Glutamatergic neuron (in vitro differentiated cells): Measurements from ENCODE around the gene MS4A8. TPM values are rescaled to one million over a fixed set of nuclear protein-coding genes. Genes with fewer than 3 reads are reported as not detected.
"Not testable (repeated sequence)": the region's sequence is repeated elsewhere in the genome, so short reads cannot be mapped to it uniquely, and the experiment has no call there.

Source experiments
- DNase-seq: peaks from one replicate; pipeline ENCODE4 v3.0.0; 2022
- H3K27ac Mint-ChIP-seq: one replicate; pipeline ENCODE4 v1.8.0; 2020; ENCODE audit warnings: mild to moderate bottlenecking, mixed read lengths, inconsistent platforms; ENCODE audit not compliant: unreplicated experiment
- H3K27me3 Mint-ChIP-seq: one replicate; pipeline ENCODE4 v1.8.0; 2020; ENCODE audit warnings: mild to moderate bottlenecking, moderate library complexity, mixed read lengths, inconsistent platforms; ENCODE audit not compliant: unreplicated experiment
- H3K36me3 Mint-ChIP-seq: one replicate; pipeline ENCODE4 v1.8.0; 2020; ENCODE audit warnings: mild to moderate bottlenecking, mixed read lengths, inconsistent platforms; ENCODE audit not compliant: unreplicated experiment
- H3K4me1 Mint-ChIP-seq: one replicate; pipeline ENCODE4 v1.8.0; 2020; ENCODE audit warnings: mild to moderate bottlenecking, low read depth, mixed read lengths, inconsistent platforms; ENCODE audit not compliant: unreplicated experiment
- H3K4me3 Mint-ChIP-seq: one replicate; pipeline ENCODE4 v1.8.0; 2020; ENCODE audit warnings: mild to moderate bottlenecking, mixed read lengths, inconsistent platforms; ENCODE audit not compliant: unreplicated experiment
- H3K9me3 Mint-ChIP-seq: one replicate; pipeline ENCODE4 v1.8.0; 2020; ENCODE audit warnings: mild to moderate bottlenecking, moderate library complexity, mixed read lengths, inconsistent platforms; ENCODE audit not compliant: unreplicated experiment
- total RNA-seq: library from RNA; stranded (reverse); fragmentation: NEBNext Ultra II Directional; extraction: Animal tissue kit (Norgen Biotek cat#: 25700); gene quantifications from one replicate; pipeline ENCODE4 v1.2.1, GENCODE V29; 2021; ENCODE audit not compliant: unreplicated experiment
- TF ChIP-seq, protein P1 (sequence below): fragments of 200-600 bp; sonication (generic); IDR thresholded peaks from one replicate; pipeline ENCODE4 v1.5.0; 2021; ENCODE audit not compliant: partially characterized antibody, unreplicated experiment

The MS4A8 gene
- total RNA-seq, 1 donor from 2014 or later, result not detected

DNA sequence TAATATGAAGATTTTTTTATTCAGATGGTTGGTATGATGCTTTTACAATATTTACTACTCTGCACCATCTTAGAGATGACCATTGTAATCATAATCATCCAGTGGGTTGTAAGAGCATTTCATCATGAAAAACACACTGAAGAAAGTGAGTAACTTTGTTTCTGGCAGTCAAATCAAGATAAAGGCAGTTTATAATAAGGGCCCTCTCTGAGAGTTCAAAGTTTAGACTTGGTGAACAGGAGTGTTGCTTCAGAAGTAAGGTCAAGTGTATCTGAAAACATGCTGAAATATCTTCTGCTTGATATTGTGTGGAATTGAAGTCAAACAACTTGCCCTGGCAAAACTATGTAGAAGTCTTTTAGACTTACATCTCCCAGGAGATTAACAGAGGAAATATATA is 19.5 kb upstream of the MS4A8 start:
- peaks cover 16% of the 10 kb centered on the region for H3K9me3 Mint-ChIP-seq

DNA sequence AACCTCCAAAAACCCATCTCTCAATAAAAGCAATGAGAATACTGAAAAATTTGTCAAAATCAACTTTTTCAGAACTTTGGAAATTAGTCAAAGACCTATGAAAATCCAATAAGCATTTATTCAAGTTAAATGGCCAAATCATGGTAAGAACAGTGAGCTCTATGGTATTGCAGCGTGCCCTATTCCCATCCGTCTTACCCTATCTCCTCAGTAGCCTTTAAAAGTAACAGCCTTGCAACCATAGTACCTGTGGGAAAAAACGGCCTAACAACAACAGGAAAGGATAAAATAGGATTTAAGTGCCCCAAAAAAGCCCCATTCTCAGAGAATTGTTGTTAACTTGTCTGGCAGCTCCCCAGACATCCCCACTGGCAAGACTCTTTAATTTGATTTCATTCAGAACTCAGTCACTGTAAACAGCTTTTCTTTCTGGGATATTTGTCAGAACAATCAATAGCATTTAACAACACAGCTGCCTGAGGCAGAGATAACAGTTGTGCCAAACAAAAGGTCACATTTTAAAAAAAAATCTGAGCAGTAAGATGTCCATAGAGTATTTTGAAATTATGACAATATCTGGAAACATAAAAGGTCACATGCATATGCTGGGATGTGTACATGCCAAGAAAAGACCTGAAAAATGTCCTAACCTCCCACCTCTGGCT is 18.8 kb upstream of the MS4A8 start:
- Mint-ChIP-seq H3K36me3 (peaks cover 14% of the 10 kb centered on the region), H3K9me3 (peaks cover 16% of the 10 kb centered on the region), H3K27me3 (no peaks in the 10 kb centered on the region), H3K4me3 (no peak overlapping the region), H3K4me1 (no peaks in the 10 kb centered on the region), H3K27ac (no peak overlapping the region)
- TF ChIP-seq, protein P1, sequence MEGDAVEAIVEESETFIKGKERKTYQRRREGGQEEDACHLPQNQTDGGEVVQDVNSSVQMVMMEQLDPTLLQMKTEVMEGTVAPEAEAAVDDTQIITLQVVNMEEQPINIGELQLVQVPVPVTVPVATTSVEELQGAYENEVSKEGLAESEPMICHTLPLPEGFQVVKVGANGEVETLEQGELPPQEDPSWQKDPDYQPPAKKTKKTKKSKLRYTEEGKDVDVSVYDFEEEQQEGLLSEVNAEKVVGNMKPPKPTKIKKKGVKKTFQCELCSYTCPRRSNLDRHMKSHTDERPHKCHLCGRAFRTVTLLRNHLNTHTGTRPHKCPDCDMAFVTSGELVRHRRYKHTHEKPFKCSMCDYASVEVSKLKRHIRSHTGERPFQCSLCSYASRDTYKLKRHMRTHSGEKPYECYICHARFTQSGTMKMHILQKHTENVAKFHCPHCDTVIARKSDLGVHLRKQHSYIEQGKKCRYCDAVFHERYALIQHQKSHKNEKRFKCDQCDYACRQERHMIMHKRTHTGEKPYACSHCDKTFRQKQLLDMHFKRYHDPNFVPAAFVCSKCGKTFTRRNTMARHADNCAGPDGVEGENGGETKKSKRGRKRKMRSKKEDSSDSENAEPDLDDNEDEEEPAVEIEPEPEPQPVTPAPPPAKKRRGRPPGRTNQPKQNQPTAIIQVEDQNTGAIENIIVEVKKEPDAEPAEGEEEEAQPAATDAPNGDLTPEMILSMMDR, result no peak
- no peak for DNase-seq

More for the DNA sequence above, 19.5 kb upstream of the MS4A8 start:
- Mint-ChIP-seq H3K27ac (no peak overlapping the region), H3K27me3 (no peaks in the 10 kb centered on the region), H3K4me1 (no peaks in the 10 kb centered on the region), H3K4me3 (no peak overlapping the region), H3K36me3 (peaks cover 14% of the 10 kb centered on the region)
- DNase-seq, result no peak
- TF ChIP-seq, protein P1, result no peak

DNA sequence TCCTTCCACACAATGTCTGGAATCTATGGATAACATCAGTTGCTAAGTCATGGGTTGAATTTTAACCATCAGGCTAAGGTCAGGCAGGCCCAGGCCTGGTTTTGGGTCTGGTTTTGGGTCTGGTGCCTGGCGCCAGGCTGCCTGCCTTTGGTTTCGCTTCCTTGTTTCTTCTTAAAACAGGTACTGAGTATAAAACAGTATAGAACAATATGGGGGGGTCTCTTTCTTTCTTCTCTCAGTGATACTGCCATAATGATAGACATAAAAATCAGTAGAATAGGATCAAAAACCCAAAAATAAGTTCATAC is 14.9 kb upstream of the MS4A8 start:
- not testable (repeated sequence) for DNase-seq, H3K4me1 Mint-ChIP-seq, H3K36me3 Mint-ChIP-seq, H3K4me3 Mint-ChIP-seq, H3K27me3 Mint-ChIP-seq, H3K9me3 Mint-ChIP-seq, H3K27ac Mint-ChIP-seq

DNA sequence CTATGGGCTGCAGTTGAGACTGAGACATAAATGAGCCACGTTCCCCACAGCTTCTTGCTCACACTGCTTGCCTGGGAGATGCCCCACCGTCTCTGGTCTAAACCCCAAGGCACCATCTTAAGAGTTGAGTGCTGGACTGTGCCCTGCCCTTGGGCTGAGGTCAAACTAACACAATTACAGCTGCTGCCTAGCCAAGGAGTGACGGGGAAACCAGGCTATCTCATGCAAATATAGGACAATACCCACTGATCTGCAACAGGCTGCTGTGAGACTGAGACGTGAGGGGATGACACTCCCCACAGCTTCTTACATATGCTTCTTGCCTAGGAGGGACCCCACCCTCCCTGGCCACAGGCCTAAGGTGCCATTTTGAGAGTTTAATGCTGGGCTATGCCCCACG is 7.8 kb upstream of the MS4A8 start:
- Mint-ChIP-seq H3K36me3 (no peaks in the 10 kb centered on the region), H3K4me3 (no peak overlapping the region), H3K27me3 (peaks cover 6% of the 10 kb centered on the region), H3K9me3 (peaks cover 4% of the 10 kb centered on the region), H3K27ac (no peak overlapping the region), H3K4me1 (no peaks in the 10 kb centered on the region)
- TF ChIP-seq, protein P1, result no peak
- no peak for DNase-seq

DNA sequence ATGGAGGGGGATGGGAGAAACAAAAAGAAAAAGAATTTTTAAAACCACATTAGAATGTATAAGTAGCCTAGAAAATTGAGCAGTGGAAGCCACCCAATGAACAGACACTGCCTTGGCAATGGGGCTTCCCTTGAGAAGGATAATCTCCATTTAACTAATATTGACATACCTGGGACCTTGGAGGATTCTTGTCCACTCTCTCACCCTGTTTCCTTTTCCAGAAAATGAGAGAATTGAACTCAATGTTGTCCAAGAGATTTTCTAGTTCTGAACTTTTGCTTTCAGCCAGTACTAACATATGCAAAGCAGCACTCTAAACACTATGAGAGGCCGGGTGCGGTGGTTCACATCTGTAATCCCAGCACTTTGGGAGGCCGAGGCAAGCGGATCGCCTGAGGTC is 524 bp downstream of the MS4A8 start:
- H3K27ac Mint-ChIP-seq, result no peak overlapping the region
- no peaks in the 10 kb centered on the region for H3K9me3 Mint-ChIP-seq
- no peak for DNase-seq
- TF ChIP-seq, protein P1, result no peak
- peaks cover 2% of the 10 kb centered on the region for H3K27me3 Mint-ChIP-seq
- no peak overlapping the region for H3K4me3 Mint-ChIP-seq
- no peaks in the 10 kb centered on the region for H3K36me3 Mint-ChIP-seq
- H3K4me1 Mint-ChIP-seq, result no peaks in the 10 kb centered on the region
